ENCODE measurements around the gene OR51D1.

Gene OR51D1

GRCh38 chr11:4607781-4608666 lies 29.3 kb upstream of the OR51D1 start, which contains the start of gene TRIM68:
Gene TRIM68 (minus strand): TSS chr11:4608231. CDS start chr11:4605504, 2,727 bp downstream.
- no peak for TF ChIP-seq CTCF (IDR thresholded peaks at IDR 0.05; ENCODE audit: insufficient read depth, low read depth, low read length, missing control alignments)
- peak; percentile 97 for DNase-seq (ENCODE audit: low read depth)
- peak within 1 kb of the TSS; percentile 74 for H3K4me3 ChIP-seq (ENCODE audit: low read depth, low read length)

- DNase-seq (ENCODE audit: low read depth) = peak; percentile 57
- no peak overlapping the region; the same call in 1 of the 2 replicates for H3K4me3 ChIP-seq (ENCODE audit: low read depth, low read length)
- TF ChIP-seq CTCF (IDR thresholded peaks at IDR 0.05; ENCODE audit: insufficient read depth, low read depth, low read length, missing control alignments) = no peak
These were observed 26.9 kb upstream of the OR51D1 start for GRCh38 chr11:4610258-4610935.

GRCh38 chr11:4611986-4612385 lies 25.3 kb upstream of the OR51D1 start:
- DNase-seq (ENCODE audit: low read depth) = no peak
- no peak overlapping the region for H3K4me3 ChIP-seq (ENCODE audit: low read depth, low read length)
- TF ChIP-seq CTCF (IDR thresholded peaks at IDR 0.05; ENCODE audit: insufficient read depth, low read depth, low read length, missing control alignments) = no peak

- H3K4me3 ChIP-seq (ENCODE audit: low read depth, low read length) = no peak overlapping the region
- DNase-seq (ENCODE audit: low read depth) = no peak
- TF ChIP-seq CTCF (IDR thresholded peaks at IDR 0.05; ENCODE audit: insufficient read depth, low read depth, low read length, missing control alignments) = no peak
These were observed 21.3 kb upstream of the OR51D1 start for GRCh38 chr11:4615856-4616444.

GRCh38 chr11:4619514-4619913 lies 17.8 kb upstream of the OR51D1 start:
- no peak for DNase-seq (ENCODE audit: low read depth)
- no peak for TF ChIP-seq CTCF (IDR thresholded peaks at IDR 0.05; ENCODE audit: insufficient read depth, low read depth, low read length, missing control alignments)
- no peak overlapping the region for H3K4me3 ChIP-seq (ENCODE audit: low read depth, low read length)

- peak; percentile 77 for DNase-seq (ENCODE audit: low read depth)
- peak; percentile 63 for TF ChIP-seq CTCF (IDR thresholded peaks at IDR 0.05; ENCODE audit: insufficient read depth, low read depth, low read length, missing control alignments)
- no peak overlapping the region for H3K4me3 ChIP-seq (ENCODE audit: low read depth, low read length)
These were observed 10.8 kb upstream of the OR51D1 start for GRCh38 chr11:4626207-4627099.

All from GM12865 (cell line).